Adrenal gland (tissue), 5 donors: ENCODE measurements around the gene MAD1L1.

ENCODE experiments used
- CTCF ChIP-seq, 6 experiments: fragments of 450-650 bp in 4 of 6; fragments of 200-600 bp in 2 of 6; sonication (generic) in 1 of 6; IDR thresholded peaks; 1 replicate in 5 of 6; 2 replicates in 1 of 6; pipeline versions ENCODE4 v1.5.1 to v1.8.0; 2016 to 2021; ENCODE audit warnings: antibody characterized with exemption in 6 of 6, mild to moderate bottlenecking in 2 of 6, moderate library complexity in 1 of 6
- POLR2A ChIP-seq, 2 donors: fragments of 450-650 bp; IDR thresholded peaks; one replicate each; pipeline ENCODE4 v1.6.1; 2017; ENCODE audit warnings: antibody characterized with exemption in 2 of 2, mild to moderate bottlenecking in 2 of 2, moderate library complexity in 1 of 2
- donor health status: DM: no; HTN: no; CAD: no.

DNA sequence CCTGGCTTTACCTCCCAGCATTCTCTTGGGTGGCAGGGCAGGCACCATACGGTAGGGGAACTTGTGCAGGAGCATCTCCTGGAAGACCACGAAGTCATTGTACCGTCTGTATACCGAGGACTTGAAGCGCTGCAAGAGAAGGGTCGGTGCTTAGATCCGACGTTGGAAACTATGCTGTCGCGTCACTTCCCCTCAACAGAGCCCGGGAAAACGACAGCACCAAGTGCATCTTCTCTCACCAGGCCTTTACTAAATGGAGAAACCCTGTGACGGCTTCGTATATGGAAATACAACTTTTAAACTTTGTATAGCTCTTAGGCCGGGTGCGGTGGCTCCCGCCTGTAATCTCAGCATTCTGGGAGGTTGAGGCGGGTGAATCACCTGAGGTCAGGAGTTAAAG lies 42.4 kb upstream of the MAD1L1 start:
- TF ChIP-seq POLR2A (IDR thresholded peaks at IDR 0.05) (no peak), CTCF (IDR thresholded peaks at IDR 0.05) (no peak)
